ENCODE measurements around the gene STMN1. TPM values are rescaled to one million over a fixed set of nuclear protein-coding genes. Genes with fewer than 3 reads are reported as not detected.
A peak's percentile ranks its signal among the peaks of the same experiment; 100 is the strongest.

The STMN1 gene
- total RNA-seq, 4 donors from 2014 or later, result 19.0 to 26.5 (median 24.0) TPM

DNA sequence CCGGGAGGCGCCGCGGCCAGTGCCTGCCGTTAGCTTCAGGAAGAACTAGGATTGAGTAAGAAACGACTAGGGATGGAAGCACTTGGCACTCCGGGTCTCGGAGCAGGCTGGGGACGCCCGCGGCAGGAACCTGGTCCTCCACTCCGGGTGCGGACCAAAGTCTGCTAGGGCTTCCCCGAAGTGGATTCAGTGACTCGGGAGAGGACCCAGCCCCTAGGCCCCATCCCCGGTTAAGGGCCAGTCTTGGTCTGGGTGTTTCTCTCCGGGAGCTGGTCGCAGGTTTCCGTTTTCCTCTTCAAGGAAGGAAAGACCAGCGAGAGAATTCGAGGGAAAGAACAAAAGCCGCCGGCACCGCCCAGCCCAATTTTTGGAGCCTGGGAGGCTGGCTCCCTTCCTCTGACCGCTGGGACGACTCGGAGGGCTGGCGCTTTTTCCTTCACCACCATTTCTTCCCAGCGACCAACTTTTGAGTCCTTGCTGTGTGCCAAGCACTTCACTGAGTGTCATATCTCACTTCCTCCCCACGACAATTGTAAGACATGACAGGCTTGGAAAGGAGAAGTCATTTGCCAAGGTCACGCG, 16.8 kb upstream of the STMN1 start:
- TF ChIP-seq, protein P1, sequence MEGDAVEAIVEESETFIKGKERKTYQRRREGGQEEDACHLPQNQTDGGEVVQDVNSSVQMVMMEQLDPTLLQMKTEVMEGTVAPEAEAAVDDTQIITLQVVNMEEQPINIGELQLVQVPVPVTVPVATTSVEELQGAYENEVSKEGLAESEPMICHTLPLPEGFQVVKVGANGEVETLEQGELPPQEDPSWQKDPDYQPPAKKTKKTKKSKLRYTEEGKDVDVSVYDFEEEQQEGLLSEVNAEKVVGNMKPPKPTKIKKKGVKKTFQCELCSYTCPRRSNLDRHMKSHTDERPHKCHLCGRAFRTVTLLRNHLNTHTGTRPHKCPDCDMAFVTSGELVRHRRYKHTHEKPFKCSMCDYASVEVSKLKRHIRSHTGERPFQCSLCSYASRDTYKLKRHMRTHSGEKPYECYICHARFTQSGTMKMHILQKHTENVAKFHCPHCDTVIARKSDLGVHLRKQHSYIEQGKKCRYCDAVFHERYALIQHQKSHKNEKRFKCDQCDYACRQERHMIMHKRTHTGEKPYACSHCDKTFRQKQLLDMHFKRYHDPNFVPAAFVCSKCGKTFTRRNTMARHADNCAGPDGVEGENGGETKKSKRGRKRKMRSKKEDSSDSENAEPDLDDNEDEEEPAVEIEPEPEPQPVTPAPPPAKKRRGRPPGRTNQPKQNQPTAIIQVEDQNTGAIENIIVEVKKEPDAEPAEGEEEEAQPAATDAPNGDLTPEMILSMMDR (IDR thresholded peaks at IDR 0.05), result no peak
- peak in 1 of 2 donors; percentile 5 for TF ChIP-seq POLR2A (IDR thresholded peaks at IDR 0.05)
- intact Hi-C loops (cut with DNase I; ENCODE audit: low total_unique reads), result no loop called here
- peak in 1 of 2 donors; percentile 91 for DNase-seq (ENCODE audit: low spot score in 2 of 2)
- 1 to 2% methylated on average over 29 to 31 of the region's 32 CpGs for WGBS, 2 donors
- peak overlapping the region; percentile 46 for H3K4me3 ChIP-seq (ENCODE audit: low read depth, poor library complexity, severe bottlenecking)

DNA sequence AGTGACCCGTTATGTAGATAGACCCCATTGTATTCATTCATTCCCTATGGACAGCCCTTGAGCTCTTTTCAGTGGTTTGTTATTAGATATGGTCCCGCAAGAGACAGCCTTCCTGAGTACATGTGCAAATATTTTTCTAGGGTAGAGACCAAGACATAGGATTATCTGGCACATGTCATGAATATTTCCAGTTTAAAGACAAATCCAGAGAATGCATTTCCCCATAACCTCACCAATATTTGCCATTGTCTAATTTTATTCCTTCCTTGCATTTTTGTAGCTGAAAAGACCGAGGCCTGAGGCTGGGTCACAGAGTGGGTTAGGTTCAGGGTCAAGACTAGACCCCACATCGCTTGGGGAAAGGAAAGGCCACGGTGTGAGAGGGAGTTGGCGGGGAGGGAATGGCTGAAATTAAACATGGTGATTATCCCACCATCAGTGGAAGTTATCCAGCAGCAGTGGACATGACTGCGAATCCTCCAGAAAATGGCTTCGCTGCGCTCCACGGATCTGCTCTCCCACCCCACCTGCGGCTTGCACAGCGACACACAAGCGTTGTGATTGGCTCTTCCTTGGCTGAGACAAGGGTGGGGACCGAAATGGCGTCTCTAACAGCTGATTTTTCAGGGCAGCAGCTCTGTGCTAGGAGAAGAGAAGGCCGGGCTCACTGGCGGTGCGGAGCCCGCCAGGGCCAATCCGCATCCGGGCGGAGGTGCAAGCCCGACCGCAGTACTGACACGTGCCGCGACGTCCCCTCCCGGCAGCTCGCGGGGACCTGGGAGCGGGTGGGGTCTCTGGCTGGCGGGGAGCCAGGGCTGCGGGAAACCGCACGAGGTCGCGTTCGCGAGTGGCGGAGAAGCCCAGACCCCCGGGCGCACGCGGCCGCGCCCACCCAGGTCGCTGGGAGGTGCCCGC, 16.1 kb upstream of the STMN1 start:
- WGBS, 2 donors, result 17 to 22% methylated on average over 20 to 27 of the region's 49 CpGs
- intact Hi-C loops (cut with DNase I; ENCODE audit: low total_unique reads), result no loop called here
- H3K4me3 ChIP-seq (ENCODE audit: low read depth, poor library complexity, severe bottlenecking), result peak overlapping the region; percentile 46
- DNase-seq (ENCODE audit: low spot score in 2 of 2), result peak in 1 of 2 donors; percentile 87
- no peak for TF ChIP-seq POLR2A (IDR thresholded peaks at IDR 0.05)
- TF ChIP-seq, protein P1 (IDR thresholded peaks at IDR 0.05), result no peak

DNA sequence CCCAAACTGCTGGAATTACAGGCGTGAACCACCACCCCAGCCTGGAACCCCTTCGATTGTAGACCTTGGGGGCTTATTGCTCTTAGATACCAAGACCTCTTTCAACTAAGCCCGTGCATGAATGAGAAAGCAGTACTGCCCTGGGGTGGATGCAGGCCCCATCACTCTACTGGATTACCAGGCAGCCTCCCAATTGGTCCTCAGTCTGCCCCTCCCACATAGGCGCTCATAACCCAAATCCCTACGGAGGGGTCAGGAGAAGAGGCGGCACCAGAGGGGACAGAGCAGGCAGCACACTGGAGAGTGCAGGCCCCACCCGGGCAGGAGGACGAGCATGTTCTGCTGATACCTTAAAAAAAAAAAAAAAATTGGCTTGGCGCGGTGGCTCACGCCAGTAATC, 12.4 kb upstream of the STMN1 start:
- DNase-seq (ENCODE audit: low spot score in 2 of 2), result no peak
- 85 to 88% methylated on average over 11 of the region's 11 CpGs for WGBS, 2 donors
- H3K4me3 ChIP-seq (ENCODE audit: low read depth, poor library complexity, severe bottlenecking), result no peak overlapping the region
- intact Hi-C loops (cut with DNase I; ENCODE audit: low total_unique reads), result no loop called here
- no peak for TF ChIP-seq POLR2A (IDR thresholded peaks at IDR 0.05)
- TF ChIP-seq, protein P1 (IDR thresholded peaks at IDR 0.05), result no peak

DNA sequence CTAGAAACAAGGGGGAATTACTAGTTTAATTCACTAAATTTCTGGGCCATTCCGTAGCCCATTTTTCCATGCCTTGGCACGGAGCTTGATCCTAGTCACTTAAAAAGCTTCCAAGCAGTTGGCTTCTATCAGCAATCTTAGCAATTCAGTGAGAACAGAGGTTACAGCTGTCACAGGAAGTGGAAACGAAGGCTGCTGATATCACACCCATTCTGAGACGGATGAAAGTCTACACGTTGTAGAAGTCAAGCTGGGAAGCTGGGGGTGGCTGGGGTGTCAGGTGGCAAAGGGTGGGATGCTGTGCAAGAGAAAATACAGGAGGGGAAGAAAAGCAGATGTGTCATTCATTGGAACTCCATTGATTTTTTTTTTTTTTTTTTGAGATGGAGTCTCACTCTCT, 11.8 kb upstream of the STMN1 start:
- no peak for DNase-seq (ENCODE audit: low spot score in 2 of 2)
- 51 to 57% methylated on average over 5 of the region's 5 CpGs for WGBS, 2 donors
- intact Hi-C loops (cut with DNase I; ENCODE audit: low total_unique reads), result no loop called here
- H3K4me3 ChIP-seq (ENCODE audit: low read depth, poor library complexity, severe bottlenecking), result no peak overlapping the region
- TF ChIP-seq POLR2A (IDR thresholded peaks at IDR 0.05), result no peak
- TF ChIP-seq, protein P1 (IDR thresholded peaks at IDR 0.05), result no peak

DNA sequence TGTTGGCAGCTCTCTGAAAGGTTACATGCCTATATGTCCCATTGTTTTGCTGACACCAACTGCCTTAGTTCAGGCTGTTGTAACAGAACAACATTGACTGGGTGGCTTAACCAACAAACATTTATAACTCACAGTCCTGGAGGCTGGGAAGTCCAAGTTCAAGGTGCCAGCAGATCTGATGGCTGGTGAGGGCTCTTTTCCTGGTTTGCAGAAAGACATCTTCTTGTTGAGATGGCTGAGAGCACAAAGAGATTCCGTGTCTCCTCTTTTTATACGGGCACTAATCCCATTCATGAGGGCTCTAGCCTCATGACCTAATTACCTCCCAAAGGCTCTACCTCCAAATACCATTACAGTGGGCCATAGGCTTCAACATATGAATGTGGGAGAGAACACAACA, 10.2 kb upstream of the STMN1 start:
- intact Hi-C loops (cut with DNase I; ENCODE audit: low total_unique reads), result no loop called here
- 98% methylated on average over 2 of the region's 2 CpGs for WGBS, 2 donors
- TF ChIP-seq, protein P1 (IDR thresholded peaks at IDR 0.05), result no peak
- no peak for TF ChIP-seq POLR2A (IDR thresholded peaks at IDR 0.05)
- H3K4me3 ChIP-seq (ENCODE audit: low read depth, poor library complexity, severe bottlenecking), result no peak overlapping the region
- no peak for DNase-seq (ENCODE audit: low spot score in 2 of 2)

Measured in lower leg skin (tissue), 4 donors.